GM13976 (cell line): Measurements from ENCODE around the gene SMPD3.
A peak's percentile ranks its signal among the peaks of the same experiment; 100 is the strongest.

Experiments
- DNase-seq: peaks from one replicate; pipeline ENCODE4 v3.0.0; 2012; ENCODE audit warnings: low spot score
- in situ Hi-C: fragments of 300-500 bp; cut with MboI; formaldehyde crosslinking; loops from one replicate; pipeline ENCODE4 v1.12.0; 2022; ENCODE audit warnings: low sequenced_read_pairs, mixed read lengths, inconsistent platforms; ENCODE audit not compliant: unreplicated experiment
- TF ChIP-seq, protein P1 (sequence below): IDR thresholded peaks from 2 replicates; pipeline ENCODE4 v1.5.1; 2012; ENCODE audit warnings: borderline replicate concordance, mild to moderate bottlenecking; ENCODE audit not compliant: insufficient read depth; ENCODE audit errors: extremely low read depth, missing control alignments, control extremely low read depth

Gene SMPD3

GRCh38 chr16:68369697-68370580 is 78.4 kb downstream of the SMPD3 start:
- peak; percentile 83 for DNase-seq
- TF ChIP-seq, protein P1, sequence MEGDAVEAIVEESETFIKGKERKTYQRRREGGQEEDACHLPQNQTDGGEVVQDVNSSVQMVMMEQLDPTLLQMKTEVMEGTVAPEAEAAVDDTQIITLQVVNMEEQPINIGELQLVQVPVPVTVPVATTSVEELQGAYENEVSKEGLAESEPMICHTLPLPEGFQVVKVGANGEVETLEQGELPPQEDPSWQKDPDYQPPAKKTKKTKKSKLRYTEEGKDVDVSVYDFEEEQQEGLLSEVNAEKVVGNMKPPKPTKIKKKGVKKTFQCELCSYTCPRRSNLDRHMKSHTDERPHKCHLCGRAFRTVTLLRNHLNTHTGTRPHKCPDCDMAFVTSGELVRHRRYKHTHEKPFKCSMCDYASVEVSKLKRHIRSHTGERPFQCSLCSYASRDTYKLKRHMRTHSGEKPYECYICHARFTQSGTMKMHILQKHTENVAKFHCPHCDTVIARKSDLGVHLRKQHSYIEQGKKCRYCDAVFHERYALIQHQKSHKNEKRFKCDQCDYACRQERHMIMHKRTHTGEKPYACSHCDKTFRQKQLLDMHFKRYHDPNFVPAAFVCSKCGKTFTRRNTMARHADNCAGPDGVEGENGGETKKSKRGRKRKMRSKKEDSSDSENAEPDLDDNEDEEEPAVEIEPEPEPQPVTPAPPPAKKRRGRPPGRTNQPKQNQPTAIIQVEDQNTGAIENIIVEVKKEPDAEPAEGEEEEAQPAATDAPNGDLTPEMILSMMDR = no peak
- in situ Hi-C loops = no loop called here

DNA sequence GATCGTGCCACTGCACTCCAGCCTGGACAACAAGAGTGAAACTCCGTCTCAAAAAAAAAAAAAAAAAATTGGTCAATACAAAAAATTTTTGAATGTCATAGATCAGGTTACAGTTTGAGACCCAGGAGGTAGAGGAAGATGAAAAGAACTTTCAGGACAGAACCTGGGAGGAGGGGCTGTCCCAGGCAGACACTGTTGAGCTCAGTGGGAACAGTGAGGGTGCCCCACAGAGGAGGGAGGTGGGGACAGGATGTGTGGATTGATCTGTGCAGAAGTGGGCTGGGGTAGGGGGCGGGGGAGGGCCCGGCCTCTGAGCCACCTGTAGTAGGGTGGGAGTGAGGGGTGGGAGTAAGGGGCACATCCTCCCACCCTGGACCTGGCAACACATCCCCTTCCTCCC is 79.1 kb downstream of the SMPD3 start:
- DNase-seq = no peak
- in situ Hi-C loops = no loop called here
- TF ChIP-seq, protein P1 = no peak

DNA sequence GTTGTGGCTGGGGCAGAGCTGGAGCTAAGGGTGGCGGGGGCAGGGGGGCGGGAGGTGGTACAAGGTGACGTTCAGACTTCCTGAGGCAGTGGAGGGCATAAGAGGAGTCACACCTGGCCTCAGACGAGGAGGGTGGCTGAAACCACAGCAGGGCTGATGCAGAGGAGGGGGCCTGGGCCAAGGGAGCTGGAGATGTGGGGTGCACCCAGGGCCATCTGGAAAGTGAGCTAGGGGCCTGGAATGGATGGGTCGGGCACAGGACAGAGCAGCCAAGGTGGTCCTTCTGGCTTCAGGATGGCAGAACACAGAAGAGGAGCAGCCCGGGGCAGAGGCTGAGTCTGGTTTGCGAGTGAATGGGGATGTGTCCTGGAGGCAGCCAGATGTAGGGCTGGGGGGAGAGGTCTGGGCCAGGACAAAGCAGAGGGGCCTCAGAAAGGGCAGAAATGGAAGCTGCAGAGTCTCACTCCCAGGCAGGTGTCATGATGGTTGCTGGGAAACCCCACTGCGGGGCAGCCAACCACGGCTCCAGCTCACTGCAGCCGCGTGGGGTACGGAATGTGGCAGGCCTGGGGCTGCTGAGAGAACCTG is 79.9 kb downstream of the SMPD3 start:
- in situ Hi-C loops = no loop called here
- peak; percentile 78 for DNase-seq
- TF ChIP-seq, protein P1 = no peak

GRCh38 chr16:68367891-68368290 is 80.4 kb downstream of the SMPD3 start:
- in situ Hi-C loops = no loop called here
- TF ChIP-seq, protein P1 = no peak
- DNase-seq = no peak

- TF ChIP-seq, protein P1 = no peak
- DNase-seq = no peak
- in situ Hi-C loops = no loop called here
Measured at GRCh38 chr16:68367440-68367839, 80.9 kb downstream of the SMPD3 start.

DNA sequence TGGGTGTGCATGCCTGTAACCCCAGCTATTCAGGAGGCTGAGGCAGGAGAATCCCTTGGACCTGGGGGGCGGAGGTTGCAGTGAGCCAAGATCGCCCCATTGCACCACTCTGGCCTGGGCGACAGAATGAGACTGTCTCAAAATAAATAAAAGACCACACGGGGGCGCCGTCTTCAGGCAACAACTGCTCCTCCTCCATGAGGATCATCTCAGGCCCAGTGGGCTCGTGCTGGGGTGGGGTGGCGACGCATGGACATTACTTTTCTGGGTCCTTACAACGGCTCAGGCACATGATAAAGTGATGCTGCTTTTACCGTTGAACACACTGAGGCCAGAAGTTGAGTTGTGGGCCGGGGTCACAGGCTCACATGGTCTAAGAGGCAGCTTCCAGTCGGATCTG is 81.3 kb downstream of the SMPD3 start:
- DNase-seq = peak; percentile 73
- in situ Hi-C loops = no loop called here
- TF ChIP-seq, protein P1 = peak; percentile 47
